ENCODE data around the gene DAG1. TPM values are rescaled to one million over a fixed set of nuclear protein-coding genes. Genes with fewer than 3 reads are reported as not detected.

The DAG1 gene
- total and polyA plus RNA-seq, 8 donors = 15.5 to 108 (median 70.0) TPM

DNA sequence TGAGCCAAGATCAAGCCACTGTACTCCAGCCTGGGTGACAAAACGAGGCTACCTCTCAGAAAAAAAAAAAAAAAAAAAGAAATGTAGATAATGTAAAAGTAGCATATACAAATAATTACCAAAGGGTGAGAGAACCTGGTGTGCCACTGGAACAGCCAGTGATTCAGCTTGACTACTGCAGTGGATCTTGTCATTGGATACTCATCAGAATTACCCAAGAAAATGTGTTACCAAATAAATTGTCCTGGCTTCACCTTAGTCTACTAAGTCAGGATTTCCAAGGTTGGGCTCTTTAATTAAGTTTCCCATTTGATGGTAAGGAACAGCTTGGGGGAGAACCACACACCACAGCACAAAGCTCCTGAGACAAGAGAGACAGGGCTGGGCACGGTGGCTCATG is 42.5 kb upstream of the DAG1 start:
- Histone ChIP-seq H3K36me3 (peaks cover 0 to 6% (median 0%) of the 10 kb centered on the region in 3 donors), H3K4me3 (no peak overlapping the region), H3K27ac (no peak overlapping the region), H3K27me3 (no peaks in the 10 kb centered on the region), H3K4me1 (peaks cover 7 to 16% (median 11%) of the 10 kb centered on the region in 3 donors), H3K9me3 (no peaks in the 10 kb centered on the region)
- intact Hi-C loops (cut with DNase I) = no loop called here
- ATAC-seq = no peak
- WGBS, 2 donors = 92 to 96% methylated on average over 2 of the region's 2 CpGs
- no peak for DNase-seq
- FAIRE-seq = no peak
- TF ChIP-seq, protein P1, sequence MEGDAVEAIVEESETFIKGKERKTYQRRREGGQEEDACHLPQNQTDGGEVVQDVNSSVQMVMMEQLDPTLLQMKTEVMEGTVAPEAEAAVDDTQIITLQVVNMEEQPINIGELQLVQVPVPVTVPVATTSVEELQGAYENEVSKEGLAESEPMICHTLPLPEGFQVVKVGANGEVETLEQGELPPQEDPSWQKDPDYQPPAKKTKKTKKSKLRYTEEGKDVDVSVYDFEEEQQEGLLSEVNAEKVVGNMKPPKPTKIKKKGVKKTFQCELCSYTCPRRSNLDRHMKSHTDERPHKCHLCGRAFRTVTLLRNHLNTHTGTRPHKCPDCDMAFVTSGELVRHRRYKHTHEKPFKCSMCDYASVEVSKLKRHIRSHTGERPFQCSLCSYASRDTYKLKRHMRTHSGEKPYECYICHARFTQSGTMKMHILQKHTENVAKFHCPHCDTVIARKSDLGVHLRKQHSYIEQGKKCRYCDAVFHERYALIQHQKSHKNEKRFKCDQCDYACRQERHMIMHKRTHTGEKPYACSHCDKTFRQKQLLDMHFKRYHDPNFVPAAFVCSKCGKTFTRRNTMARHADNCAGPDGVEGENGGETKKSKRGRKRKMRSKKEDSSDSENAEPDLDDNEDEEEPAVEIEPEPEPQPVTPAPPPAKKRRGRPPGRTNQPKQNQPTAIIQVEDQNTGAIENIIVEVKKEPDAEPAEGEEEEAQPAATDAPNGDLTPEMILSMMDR (IDR thresholded peaks at IDR 0.05) = no peak

DNA sequence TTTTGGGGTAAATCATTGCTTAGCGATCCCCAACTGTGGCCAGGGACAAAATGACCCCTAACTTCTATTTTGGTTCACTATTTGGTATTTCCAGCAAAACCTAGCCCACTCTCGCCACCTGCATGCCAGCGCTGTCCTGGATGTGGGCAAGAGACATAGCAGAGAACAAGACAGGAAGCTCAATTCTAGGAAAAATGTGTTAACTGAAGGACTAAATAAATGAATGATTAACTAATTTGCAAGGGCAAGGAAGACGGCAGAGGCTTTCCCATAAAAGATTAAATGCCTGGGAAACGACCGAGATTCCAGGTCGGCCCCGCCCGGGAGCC is 41.4 kb upstream of the DAG1 start:
- TF ChIP-seq, protein P1 (IDR thresholded peaks at IDR 0.05) = no peak
- peaks cover 0 to 5% (median under 1%) of the 10 kb centered on the region in 3 donors for H3K4me1 ChIP-seq
- FAIRE-seq = no peak
- peaks cover 0 to 6% (median 0%) of the 10 kb centered on the region in 3 donors for H3K36me3 ChIP-seq
- DNase-seq = no peak
- H3K27ac ChIP-seq = peak overlapping the region; percentile 86 to 93 (median 87)
- ATAC-seq = peak in 2 of 4 donors; percentile 15 to 29
- intact Hi-C loops (cut with DNase I) = no loop called here
- no peaks in the 10 kb centered on the region for H3K9me3 ChIP-seq
- no peaks in the 10 kb centered on the region for H3K27me3 ChIP-seq
- WGBS, 2 donors = 4 to 5% methylated on average over 9 of the region's 9 CpGs
- peak overlapping the region; percentile 21 to 72 (median 64) for H3K4me3 ChIP-seq

DNA sequence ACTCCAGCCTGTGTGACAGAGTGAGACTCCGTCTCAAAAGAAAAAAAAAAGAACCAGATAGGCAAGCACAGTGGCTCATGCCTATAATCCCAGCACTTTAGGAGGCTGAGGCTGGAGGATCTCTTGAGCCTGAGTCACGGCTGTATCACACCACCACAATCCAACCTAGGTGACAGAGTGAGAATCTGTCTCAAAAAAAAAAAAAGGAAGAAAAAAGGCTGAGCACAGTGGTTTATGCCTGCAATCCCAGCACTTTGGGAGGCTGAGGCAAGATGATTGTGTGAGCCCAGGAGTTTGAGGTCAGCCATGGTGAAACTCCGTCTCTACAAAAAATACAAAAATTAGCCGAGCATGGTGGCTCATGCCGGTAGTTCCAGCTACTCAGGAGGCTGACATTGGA is 35.3 kb upstream of the DAG1 start:
- intact Hi-C loops (cut with DNase I) = no loop called here
- FAIRE-seq = no peak
- 87 to 89% methylated on average over 5 of the region's 5 CpGs for WGBS, 2 donors

DNA sequence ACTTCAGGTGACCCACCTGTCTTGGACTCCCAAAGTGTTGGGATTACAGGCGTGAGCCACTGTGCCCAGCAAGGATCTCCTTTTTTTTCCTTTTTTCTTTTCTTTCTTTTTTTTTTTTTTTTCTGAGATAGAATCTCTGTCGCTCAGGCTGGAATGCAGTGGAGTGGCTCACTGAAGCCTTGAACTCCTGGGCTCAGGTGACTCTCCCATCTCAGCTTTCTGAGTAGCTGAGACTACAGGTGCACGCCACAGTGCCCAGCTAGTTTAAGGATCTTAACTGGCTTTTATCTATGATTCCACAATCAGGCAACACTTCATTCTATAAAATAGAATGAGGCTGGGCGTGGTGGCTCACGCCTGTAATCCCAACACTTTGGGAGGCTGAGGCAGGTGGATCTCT is 24.7 kb upstream of the DAG1 start:
- DNase-seq (no peak), FAIRE-seq (no peak), ATAC-seq (no peak)
- Histone ChIP-seq H3K4me3 (no peak overlapping the region), H3K9me3 (no peaks in the 10 kb centered on the region), H3K27me3 (no peaks in the 10 kb centered on the region), H3K27ac (no peak overlapping the region), H3K4me1 (no peaks in the 10 kb centered on the region), H3K36me3 (no peaks in the 10 kb centered on the region)
- intact Hi-C loops (cut with DNase I) = loop anchor here in 1 of 3 donors (10.0 kb wide), 1 partner anchor 461 kb away; no protein-coding TSS in a partner anchor
- WGBS, 2 donors = 92 to 94% methylated on average over 5 of the region's 5 CpGs
- TF ChIP-seq, protein P1 (IDR thresholded peaks at IDR 0.05) = no peak

More for the DNA sequence above, 35.3 kb upstream of the DAG1 start:
- ATAC-seq (no peak), DNase-seq (no peak)
- Histone ChIP-seq H3K4me3 (no peak overlapping the region), H3K9me3 (no peaks in the 10 kb centered on the region), H3K4me1 (no peaks in the 10 kb centered on the region), H3K36me3 (no peaks in the 10 kb centered on the region), H3K27me3 (no peaks in the 10 kb centered on the region), H3K27ac (no peak overlapping the region)
- TF ChIP-seq, protein P1 (IDR thresholded peaks at IDR 0.05) = no peak

DNA sequence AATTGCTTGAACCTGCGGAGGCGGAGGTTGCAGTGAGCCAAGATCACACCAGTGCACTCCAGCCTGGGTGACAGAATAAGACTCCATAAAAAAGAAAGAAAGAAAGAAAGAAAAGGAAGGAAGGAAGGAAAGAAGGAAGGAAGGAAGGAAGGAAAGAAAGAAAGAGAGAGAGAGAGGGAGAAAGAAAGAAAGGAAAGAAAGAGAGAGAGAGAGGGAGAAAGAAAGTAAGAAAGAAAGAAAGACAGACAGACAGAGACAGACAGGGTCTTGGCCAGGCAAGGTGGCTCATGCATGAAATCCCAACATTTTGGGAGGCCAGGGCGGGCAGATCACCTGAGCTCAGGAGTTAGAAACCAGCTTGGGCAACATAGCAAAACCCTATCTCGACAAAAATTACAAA is 16.4 kb upstream of the DAG1 start:
- intact Hi-C loops (cut with DNase I) = no loop called here
- Histone ChIP-seq H3K36me3 (no peaks in the 10 kb centered on the region), H3K4me3 (no peak overlapping the region), H3K27ac (no peak overlapping the region), H3K9me3 (no peaks in the 10 kb centered on the region), H3K27me3 (no peaks in the 10 kb centered on the region), H3K4me1 (peaks cover 7 to 30% (median 7%) of the 10 kb centered on the region in 3 donors)
- FAIRE-seq (no peak), DNase-seq (no peak), ATAC-seq (no peak)
- 88 to 91% methylated on average over 4 of the region's 4 CpGs for WGBS, 2 donors
- TF ChIP-seq, protein P1 (IDR thresholded peaks at IDR 0.05) = no peak
